T-cell (primary cell): ENCODE results near the gene MRPS5. TPM values are rescaled to one million over a fixed set of nuclear protein-coding genes. Genes with fewer than 3 reads are reported as not detected.
A peak's percentile ranks its signal among the peaks of the same experiment; 100 is the strongest.

Experiments used
- ATAC-seq, 4 experiments: fragments of 200-7000 bp in 3 of 4; fragments of 150-1000 bp in 1 of 4; cut with Tn5 transposase; replicated peaks in 1 of 4; 1 replicate in 3 of 4; 2 replicates in 1 of 4; pipeline ENCODE4 v1.10.0; 2021; ENCODE audit warnings: moderate library complexity in 3 of 4, mild to moderate bottlenecking in 2 of 4, moderate number of reproducible peaks in 1 of 4
- CTCF ChIA-PET, 2 donors: fragments of 300-600 bp; sonication (Branson Sonifier 250); formaldehyde crosslinking; loops; one replicate each; lab custom pipeline; 2022; ENCODE audit warnings: antibody characterized with exemption in 2 of 2; lab: Charles Lee
- POLR2A ChIA-PET, 2 donors: fragments of 300-600 bp; sonication (Branson Sonifier 250); formaldehyde crosslinking; loops; one replicate each; lab custom pipeline; 2022; ENCODE audit warnings: antibody characterized with exemption in 2 of 2; lab: Charles Lee
- DNase-seq, 35 experiments: peaks; one replicate each; pipeline versions ENCODE4 v3.0.0 to v3.0.0-alpha.2; 2013 to 2023
- H3K27ac ChIP-seq: one replicate; pipeline ENCODE4 v1.5.1; 2013; ENCODE audit warnings: low read length
- H3K27me3 ChIP-seq, 2 experiments: replicated peaks in 1 of 2; 1 replicate in 1 of 2; 2 replicates in 1 of 2; pipeline versions ENCODE4 v1.6.1 to v1.7.0; 2013; ENCODE audit warnings: low read length in 1 of 2, mixed read lengths in 1 of 2; ENCODE audit not compliant: control insufficient read depth in 2 of 2, insufficient read depth in 2 of 2; ENCODE audit errors: extremely low read depth in 1 of 2
- H3K36me3 ChIP-seq, 2 donors: 1 replicate in 1 of 2; 2 replicates in 1 of 2; pipeline versions ENCODE4 v1.6.1 to v1.7.0; 2013; ENCODE audit warnings: low read length in 1 of 2; ENCODE audit not compliant: control insufficient read depth in 2 of 2, insufficient read depth in 1 of 2; ENCODE audit errors: extremely low read depth in 1 of 2
- H3K4me1 ChIP-seq, 2 experiments: 1 replicate in 1 of 2; 2 replicates in 1 of 2; pipeline versions ENCODE4 v1.6.1 to v1.7.0; 2013; ENCODE audit warnings: low read length in 2 of 2, mixed read lengths in 1 of 2; ENCODE audit not compliant: insufficient read depth in 2 of 2, control insufficient read depth in 1 of 2; ENCODE audit errors: extremely low read depth in 1 of 2
- H3K4me3 ChIP-seq, 2 donors: 1 replicate in 1 of 2; 2 replicates in 1 of 2; pipeline versions ENCODE4 v1.5.1 to v1.7.0; 2013; ENCODE audit warnings: mild to moderate bottlenecking in 2 of 2, low read length in 1 of 2, moderate library complexity in 1 of 2; ENCODE audit not compliant: control insufficient read depth in 1 of 2; ENCODE audit errors: extremely low read depth in 1 of 2
- H3K9me3 ChIP-seq: 2 replicates; pipeline ENCODE4 v1.7.0; 2013
- H3K27ac Mint-ChIP-seq, 2 donors: one replicate each; pipeline ENCODE4 v1.8.0; 2020 to 2021; ENCODE audit warnings: mild to moderate bottlenecking in 2 of 2, mixed read lengths in 2 of 2
- H3K27me3 Mint-ChIP-seq, 2 donors: one replicate each; pipeline ENCODE4 v1.8.0; 2021 to 2022; ENCODE audit warnings: mixed read lengths in 2 of 2
- H3K36me3 Mint-ChIP-seq: one replicate; pipeline ENCODE4 v1.8.0; 2021; ENCODE audit warnings: mixed read lengths
- H3K4me1 Mint-ChIP-seq, 3 donors: one replicate each; pipeline ENCODE4 v1.8.0; 2020 to 2022; ENCODE audit warnings: mixed read lengths in 3 of 3, mild to moderate bottlenecking in 1 of 3
- H3K4me3 Mint-ChIP-seq, 3 donors: one replicate each; pipeline ENCODE4 v1.8.0; 2020 to 2022; ENCODE audit warnings: mild to moderate bottlenecking in 3 of 3, mixed read lengths in 3 of 3, moderate library complexity in 3 of 3
- H3K9me3 Mint-ChIP-seq, 3 donors: one replicate each; pipeline ENCODE4 v1.8.0; 2020 to 2022; ENCODE audit warnings: mixed read lengths in 3 of 3
- WGBS: methylation state at CpG from one replicate; pipeline ENCODE4 v1.1.5; 2013; ENCODE audit warnings: missing lambda C conversion rate; ENCODE audit not compliant: insufficient coverage; 5-methylcytosine and 5-hydroxymethylcytosine counted together
- total RNA-seq, 35 experiments: library from RNA in 6 of 35; stranded (reverse) in 6 of 35; fragments of 120-200 nt in 1 of 35; gene quantifications; one replicate each; pipeline versions ENCODE4 v1.2.1 to v1.2.4 and lab custom pipeline; 2013 to 2026

Gene MRPS5
- total RNA-seq, 5 donors from 2014 or later (not counting 1 experiment from before 2014, with no cell fraction given) = 32.3 to 58.3 (median 57.0) TPM

DNA sequence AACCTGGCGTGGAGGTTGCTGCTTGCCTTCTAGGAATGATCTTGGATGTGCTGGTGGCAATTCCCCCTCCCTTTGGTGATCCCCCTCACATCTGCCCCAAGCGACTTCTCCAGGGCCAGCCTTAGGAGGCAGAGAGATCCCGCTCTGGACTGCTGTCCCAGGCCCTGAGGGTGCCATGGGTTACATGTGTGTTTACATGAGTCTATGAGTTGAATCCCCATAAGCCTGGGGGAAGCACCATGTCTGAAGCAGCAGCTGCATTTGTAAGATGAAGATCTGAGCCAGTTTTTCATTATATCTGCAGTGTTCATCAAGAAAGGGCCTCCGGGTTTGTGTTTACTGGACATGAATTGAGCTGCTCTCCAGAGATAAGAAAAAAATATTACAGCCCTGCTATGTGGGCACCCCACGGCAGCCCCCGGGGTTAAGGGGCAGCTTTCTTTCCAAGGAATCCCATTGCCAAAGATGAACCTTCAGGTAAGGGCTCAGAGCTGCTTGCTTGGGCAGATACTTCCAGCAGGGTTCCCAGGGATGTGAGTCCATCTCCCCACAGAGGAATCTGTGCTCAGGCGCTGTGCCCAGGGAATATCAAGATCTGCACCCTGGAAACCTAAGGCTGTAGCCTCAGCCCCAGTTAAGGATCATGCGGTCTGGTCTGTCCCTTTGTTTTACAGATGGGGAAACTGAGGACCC lies 46.0 kb downstream of the MRPS5 start:
- H3K36me3 ChIP-seq = no peaks in the 10 kb centered on the region
- 63% methylated on average over 5 of the region's 8 CpGs for WGBS
- DNase-seq (peak in 1 of 35 experiments; percentile 46), ATAC-seq (no peak)
- Mint-ChIP-seq H3K9me3 (peaks cover 0 to 4% (median 0%) of the 10 kb centered on the region in 3 donors), H3K4me3 (peak overlapping the region; percentile 70 to 88 (median 81)), H3K4me1 (peaks cover 74 to 81% (median 80%) of the 10 kb centered on the region in 3 donors), H3K27me3 (no peaks in the 10 kb centered on the region), H3K27ac (peak overlapping the region; percentile 98 to 99), H3K36me3 (no peaks in the 10 kb centered on the region)
- ChIA-PET POLR2A (interaction anchor here in 1 of 2 donors (1.0 kb wide), 1 partner anchor 53 kb away, joined by 3 read pairs; no protein-coding TSS in a partner anchor), CTCF (interaction anchor here (0.7 to 6.7 kb wide), 9 partner anchors 10 to 53 kb away, joined by 3 to 154 read pairs (median 4); partner anchors contain the start of gene MAL (in 2 of the 2))
- H3K27me3 ChIP-seq = peaks cover 0 to 24% of the 10 kb centered on the region in 2 experiments
- peak overlapping the region; percentile 56 to 85 for H3K4me3 ChIP-seq
- H3K9me3 ChIP-seq = no peaks in the 10 kb centered on the region
- peaks cover 41 to 69% of the 10 kb centered on the region in 2 experiments for H3K4me1 ChIP-seq
- peak overlapping the region; percentile 79 for H3K27ac ChIP-seq

DNA sequence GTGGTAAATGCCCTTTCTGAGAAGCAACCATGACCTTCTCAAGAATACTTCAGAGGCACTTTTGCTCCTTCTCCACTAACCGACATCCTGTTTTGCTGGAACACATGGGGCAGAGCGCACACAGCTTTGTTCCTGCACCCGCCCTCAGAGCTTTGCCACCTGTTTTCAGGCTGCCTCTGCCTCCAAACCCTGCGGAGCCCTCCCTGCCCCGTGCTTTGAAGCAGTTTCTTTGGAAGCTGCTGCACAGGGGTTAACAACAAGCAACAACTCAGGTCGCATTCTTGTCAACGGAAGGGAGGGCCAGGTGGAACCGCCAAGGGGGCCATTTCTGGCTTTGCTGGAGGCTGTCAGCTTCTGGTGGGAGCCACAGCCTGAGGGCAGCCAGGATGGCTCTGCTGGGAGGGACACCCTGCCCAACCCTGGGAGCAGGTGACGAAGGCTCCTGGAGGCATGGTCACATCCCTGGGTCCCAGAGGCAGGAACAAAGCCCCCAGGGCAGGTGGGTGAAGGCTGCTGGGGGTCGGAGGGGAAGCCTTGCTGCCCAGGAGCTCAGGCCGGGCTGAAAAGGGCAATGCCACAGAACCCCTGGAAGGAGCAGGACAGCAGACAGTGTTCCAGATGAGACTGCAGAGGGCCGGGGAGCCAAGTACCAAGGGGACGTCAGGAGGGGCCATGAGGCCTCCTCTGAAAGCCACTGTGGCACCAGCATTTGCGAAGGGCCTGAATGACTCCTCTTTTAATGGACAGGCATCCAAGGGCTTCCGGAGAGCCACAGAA lies 46.8 kb downstream of the MRPS5 start:
- Histone ChIP-seq H3K27me3 (peaks cover 0 to 24% of the 10 kb centered on the region in 2 experiments), H3K9me3 (no peaks in the 10 kb centered on the region), H3K36me3 (no peaks in the 10 kb centered on the region), H3K27ac (peak overlapping the region; percentile 79), H3K4me3 (peak overlapping the region; percentile 56 to 85), H3K4me1 (peaks cover 41 to 66% of the 10 kb centered on the region in 2 experiments)
- peak; percentile 56 to 93 (median 77) for DNase-seq
- WGBS = 21% methylated on average over 14 of the region's 15 CpGs
- Mint-ChIP-seq H3K4me3 (peak overlapping the region; percentile 70 to 88 (median 81)), H3K27me3 (no peaks in the 10 kb centered on the region), H3K36me3 (no peaks in the 10 kb centered on the region), H3K4me1 (peaks cover 71 to 79% (median 76%) of the 10 kb centered on the region in 3 donors), H3K27ac (peak overlapping the region; percentile 98 to 99), H3K9me3 (peaks cover 0 to 4% (median 0%) of the 10 kb centered on the region in 3 donors)
- ChIA-PET CTCF (interaction anchor here (1.0 to 6.7 kb wide), 6 partner anchors 11 to 52 kb away, joined by 3 to 154 read pairs (median 6); partner anchors contain the start of gene MAL (in 2 of the 2)), POLR2A (interaction anchor here in 1 of 2 donors (0.8 to 1.0 kb wide), 2 partner anchors 20 to 52 kb away, joined by 3 to 5 read pairs; no protein-coding TSS in a partner anchor)
- ATAC-seq = peak; percentile 74 to 78 (median 78)

DNA sequence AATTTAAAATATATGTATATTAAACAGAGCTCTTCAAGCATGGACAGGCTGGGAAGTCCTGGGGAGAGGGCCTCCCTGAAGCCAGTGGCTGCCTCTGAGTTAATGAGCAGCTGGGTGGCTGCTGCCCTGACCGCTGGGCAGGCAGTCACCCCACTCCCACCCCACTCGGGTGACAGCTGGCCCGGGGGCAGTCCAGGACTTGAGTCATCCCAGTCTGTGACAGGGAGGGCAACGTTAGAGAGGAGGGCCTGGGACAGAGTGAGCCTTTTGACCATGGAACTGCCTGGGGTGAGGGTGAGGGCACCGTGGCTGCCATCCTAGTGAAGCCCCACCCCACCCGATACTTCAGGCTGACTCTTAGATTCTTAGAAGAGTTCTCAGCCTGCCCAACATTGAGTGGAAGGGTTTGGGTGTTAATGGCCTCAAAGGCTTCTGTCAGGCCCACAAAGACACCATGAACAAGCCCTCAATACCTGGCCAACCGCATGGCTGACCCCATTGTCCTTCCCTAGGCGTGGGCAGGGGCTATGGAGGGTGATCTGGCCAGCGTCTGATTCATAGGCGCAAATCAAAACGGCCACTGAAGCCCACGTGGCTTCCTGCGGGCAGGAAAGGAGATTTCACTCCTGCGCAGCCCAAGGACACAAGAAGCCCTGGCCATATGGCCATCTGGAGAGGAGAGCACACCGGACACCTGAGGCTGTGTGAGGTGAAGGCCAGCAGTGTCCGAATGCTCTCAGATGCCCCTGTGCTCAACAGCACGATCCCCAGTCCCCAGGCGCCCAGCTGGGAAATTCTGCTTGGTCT lies 47.5 kb downstream of the MRPS5 start:
- Mint-ChIP-seq H3K4me3 (peak overlapping the region; percentile 70 to 88 (median 81)), H3K4me1 (peaks cover 64 to 72% (median 68%) of the 10 kb centered on the region in 3 donors), H3K27ac (peak overlapping the region; percentile 98 to 99), H3K27me3 (no peaks in the 10 kb centered on the region), H3K36me3 (no peaks in the 10 kb centered on the region), H3K9me3 (peaks cover 0 to 4% (median 0%) of the 10 kb centered on the region in 3 donors)
- H3K27me3 ChIP-seq = peaks cover 0 to 24% of the 10 kb centered on the region in 2 experiments
- H3K4me1 ChIP-seq = peaks cover 37 to 60% of the 10 kb centered on the region in 2 experiments
- H3K36me3 ChIP-seq = no peaks in the 10 kb centered on the region
- CTCF ChIA-PET = interaction anchor here (1.0 to 6.7 kb wide), 5 partner anchors 10 to 52 kb away, joined by 3 to 154 read pairs (median 5); partner anchors contain the start of gene MAL (in 1 of the 2)
- no peak for DNase-seq
- peak in 2 of 4 experiments; percentile 1 to 2 for ATAC-seq
- peak overlapping the region; percentile 17 to 56 for H3K4me3 ChIP-seq
- H3K9me3 ChIP-seq = no peaks in the 10 kb centered on the region
- H3K27ac ChIP-seq = peak overlapping the region; percentile 79
- POLR2A ChIA-PET = interaction anchor here in 1 of 2 donors (0.8 kb wide), 1 partner anchor 19 kb away, joined by 5 read pairs; no protein-coding TSS in a partner anchor
- 30% methylated on average over 7 of the region's 18 CpGs for WGBS

DNA sequence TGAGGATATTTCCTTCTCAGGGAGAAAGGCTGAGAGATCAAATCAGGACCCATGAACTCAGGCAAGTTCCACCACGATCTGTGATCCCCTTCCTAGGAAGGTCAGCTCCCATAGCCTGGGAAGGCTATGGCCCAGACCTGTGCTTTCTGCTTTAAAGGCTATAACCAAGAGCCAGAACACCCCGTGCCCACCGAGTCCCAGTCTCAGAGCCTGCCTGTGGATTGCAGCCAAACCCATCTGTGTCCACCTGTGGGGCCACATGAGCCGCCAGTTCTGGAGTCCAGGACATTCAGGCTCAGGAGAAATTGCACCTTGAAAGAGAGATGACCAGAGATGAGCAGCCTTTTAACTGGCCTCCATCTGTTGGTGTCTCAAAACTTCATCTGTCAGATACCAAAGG lies 49.2 kb downstream of the MRPS5 start:
- POLR2A ChIA-PET = no interaction called here
- CTCF ChIA-PET = interaction anchor here (0.6 to 1.5 kb wide), 3 partner anchors 48 to 164 kb away, joined by 3 to 5 read pairs (median 4); no protein-coding TSS in a partner anchor

DNA sequence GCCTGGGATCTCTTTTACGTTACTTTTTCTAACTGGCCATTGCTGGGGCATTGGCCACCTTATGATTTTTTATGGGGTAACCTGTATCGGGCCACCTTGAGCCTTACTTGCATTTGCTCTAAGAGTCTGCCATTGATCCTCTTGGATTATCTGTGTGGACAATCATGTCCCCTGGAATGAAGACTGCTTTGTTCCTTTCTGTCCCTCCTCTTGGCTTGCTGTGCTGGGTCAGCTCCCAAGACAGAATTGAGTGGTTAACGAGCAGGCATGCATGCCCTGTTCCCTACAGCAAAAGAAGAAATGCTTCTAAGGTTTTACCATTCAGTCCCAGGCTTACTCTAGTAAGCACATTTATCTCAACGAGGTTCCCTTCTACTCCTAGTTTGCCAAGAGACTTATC lies 49.8 kb downstream of the MRPS5 start:
- ChIA-PET CTCF (interaction anchor here in 1 of 2 donors (0.9 to 1.0 kb wide), 2 partner anchors 47 to 48 kb away, joined by 3 read pairs; no protein-coding TSS in a partner anchor), POLR2A (no interaction called here)
- Mint-ChIP-seq H3K4me1 (peaks cover 47 to 54% (median 49%) of the 10 kb centered on the region in 3 donors), H3K27me3 (no peaks in the 10 kb centered on the region), H3K9me3 (peaks cover 0 to 4% (median 0%) of the 10 kb centered on the region in 3 donors), H3K27ac (peak overlapping the region; percentile 98 to 99), H3K36me3 (no peaks in the 10 kb centered on the region), H3K4me3 (no peak overlapping the region)
- 93% methylated on average over 2 of the region's 4 CpGs for WGBS
- Histone ChIP-seq H3K36me3 (no peaks in the 10 kb centered on the region), H3K27me3 (peaks cover 0 to 24% of the 10 kb centered on the region in 2 experiments), H3K27ac (no peak overlapping the region), H3K9me3 (no peaks in the 10 kb centered on the region), H3K4me3 (no peak overlapping the region), H3K4me1 (peaks cover 26 to 40% of the 10 kb centered on the region in 2 experiments)
- ATAC-seq (no peak), DNase-seq (no peak)

More for the DNA sequence above, 49.2 kb downstream of the MRPS5 start:
- Mint-ChIP-seq H3K36me3 (no peaks in the 10 kb centered on the region), H3K27ac (peak overlapping the region; percentile 98 to 99), H3K27me3 (no peaks in the 10 kb centered on the region), H3K4me1 (peaks cover 50 to 57% (median 53%) of the 10 kb centered on the region in 3 donors), H3K4me3 (no peak overlapping the region), H3K9me3 (peaks cover 0 to 4% (median 0%) of the 10 kb centered on the region in 3 donors)
- H3K4me1 ChIP-seq = peaks cover 28 to 46% of the 10 kb centered on the region in 2 experiments
- DNase-seq (no peak), ATAC-seq (no peak)
- H3K27ac ChIP-seq = no peak overlapping the region
- no peaks in the 10 kb centered on the region for H3K9me3 ChIP-seq
- H3K4me3 ChIP-seq = no peak overlapping the region
- 86% methylated on average over 4 of the region's 4 CpGs for WGBS
- H3K27me3 ChIP-seq = peaks cover 0 to 24% of the 10 kb centered on the region in 2 experiments
- H3K36me3 ChIP-seq = no peaks in the 10 kb centered on the region
